IMR-90 (cell line): ENCODE data around the gene CSDE1. TPM values are rescaled to one million over a fixed set of nuclear protein-coding genes. Genes with fewer than 3 reads are reported as not detected.

ENCODE experiments used
- ATAC-seq: fragments of 200-7000 bp; cut with Tn5 transposase; 2 replicates; pipeline ENCODE4 v1.9.1; 2020; ENCODE audit warnings: low read depth, mild to moderate bottlenecking, moderate library complexity
- BruUV-seq: library from RNA; stranded (reverse); fragments of 400-500 nt; replicated peaks from 2 replicates; lab custom pipeline; 2021; lab: Mats Ljungman, UMichigan
- CTCF ChIA-PET: fragments of 300-600 bp; formaldehyde crosslinking; extraction: SDS; loops from one replicate; lab custom pipeline; 2021; ENCODE audit warnings: antibody characterized with exemption; lab: Yijun Ruan, JAX
- POLR2A ChIA-PET: fragments of 300-600 bp; sonication (Branson Sonifier 250); formaldehyde crosslinking; loops from one replicate; lab custom pipeline; 2022; ENCODE audit warnings: antibody characterized with exemption; ENCODE audit not compliant: unreplicated experiment; lab: Charles Lee
- DNase-seq: peaks from one replicate; pipeline ENCODE4 v3.0.0; 2013
- H2AFZ ChIP-seq: replicated peaks from 2 replicates; pipeline ENCODE3; 2013; ENCODE audit warnings: low read length, mild to moderate bottlenecking; ENCODE audit not compliant: poor library complexity
- H2AK5ac ChIP-seq: 2 replicates; pipeline ENCODE4 v1.6.1; 2013; ENCODE audit warnings: low read depth, low read length, inconsistent platforms
- H2AK9ac ChIP-seq: replicated peaks from 2 replicates; pipeline ENCODE3; 2013; ENCODE audit warnings: mild to moderate bottlenecking, low read depth, low read length, moderate library complexity; ENCODE audit not compliant: poor library complexity
- H2BK120ac ChIP-seq: 2 replicates; pipeline ENCODE4 v1.6.1; 2013; ENCODE audit warnings: low read depth, low read length, inconsistent platforms
- H2BK15ac ChIP-seq: 3 replicates; pipeline ENCODE4 v1.6.1; 2013; ENCODE audit warnings: low read depth, low read length, inconsistent platforms
- H2BK20ac ChIP-seq: 2 replicates; pipeline ENCODE4 v1.6.1; 2013; ENCODE audit warnings: low read depth, mild to moderate bottlenecking, inconsistent platforms, low read length, moderate library complexity
- H2BK5ac ChIP-seq: 2 replicates; pipeline ENCODE4 v1.6.1; 2013; ENCODE audit warnings: mild to moderate bottlenecking, low read depth, low read length, inconsistent platforms; ENCODE audit not compliant: poor library complexity, severe bottlenecking
- H3K14ac ChIP-seq: replicated peaks from 2 replicates; pipeline ENCODE4 v1.6.1; 2013; ENCODE audit warnings: low read depth, low read length, inconsistent platforms
- H3K18ac ChIP-seq: 2 replicates; pipeline ENCODE4 v1.6.1; 2013; ENCODE audit warnings: low read depth, low read length, control low read depth
- H3K23ac ChIP-seq: 2 replicates; pipeline ENCODE4 v1.6.1; 2013; ENCODE audit warnings: low read depth, low read length, inconsistent platforms
- H3K27ac ChIP-seq: 2 replicates; pipeline ENCODE4 v1.5.1; 2013; ENCODE audit warnings: mild to moderate bottlenecking, control low read depth, low read length; ENCODE audit not compliant: insufficient read depth
- H3K27me3 ChIP-seq: 2 replicates; pipeline ENCODE4 v1.6.1; 2013; ENCODE audit warnings: low read length; ENCODE audit not compliant: control insufficient read depth, insufficient read depth
- H3K36me3 ChIP-seq: 2 replicates; pipeline ENCODE4 v1.6.1; 2013; ENCODE audit warnings: low read length, mixed read lengths; ENCODE audit not compliant: control insufficient read depth, insufficient read depth
- H3K4ac ChIP-seq: 2 replicates; pipeline ENCODE4 v1.6.1; 2013; ENCODE audit warnings: low read depth, low read length, inconsistent platforms
- H3K4me1 ChIP-seq: 2 replicates; pipeline ENCODE4 v1.6.1; 2013; ENCODE audit warnings: low read length, mixed read lengths; ENCODE audit not compliant: control insufficient read depth, insufficient read depth
- H3K4me2 ChIP-seq: 2 replicates; pipeline ENCODE4 v1.6.1; 2013; ENCODE audit warnings: low read depth, mild to moderate bottlenecking, control low read depth, low read length, moderate library complexity
- H3K4me3 ChIP-seq: 2 replicates; pipeline ENCODE4 v1.5.1; 2013; ENCODE audit warnings: low read depth, mild to moderate bottlenecking, control low read depth, low read length, moderate library complexity; ENCODE audit not compliant: insufficient read depth
- H3K56ac ChIP-seq: 2 replicates; pipeline ENCODE4 v1.6.1; 2013; ENCODE audit warnings: low read length, inconsistent platforms; ENCODE audit not compliant: insufficient read depth; ENCODE audit errors: extremely low read depth
- H3K79me1 ChIP-seq, 2 experiments: 2 replicates each; pipeline ENCODE4 v1.6.1; 2013; ENCODE audit warnings: low read length in 2 of 2, inconsistent platforms in 1 of 2, low read depth in 1 of 2
- H3K9ac ChIP-seq: 2 replicates; pipeline ENCODE4 v1.6.1; 2013; ENCODE audit warnings: low read depth, low read length, control low read depth
- H3K9me1 ChIP-seq: 2 replicates; pipeline ENCODE4 v1.6.1; 2013; ENCODE audit warnings: low read length, inconsistent platforms; ENCODE audit not compliant: insufficient read depth
- H3K9me3 ChIP-seq: 2 replicates; pipeline ENCODE4 v1.6.1; 2013; ENCODE audit warnings: low read length; ENCODE audit not compliant: control insufficient read depth, insufficient read depth
- H4K20me1 ChIP-seq: 2 replicates; pipeline ENCODE4 v1.6.1; 2013; ENCODE audit warnings: low read length, inconsistent platforms; ENCODE audit not compliant: insufficient read depth
- H4K5ac ChIP-seq: 2 replicates; pipeline ENCODE4 v1.6.1; 2013; ENCODE audit warnings: mild to moderate bottlenecking, low read depth, low read length, control low read depth
- H4K8ac ChIP-seq, 2 experiments: 2 replicates each; pipeline ENCODE4 v1.6.1; 2013; ENCODE audit warnings: low read depth in 2 of 2, low read length in 2 of 2, control low read depth in 1 of 2, inconsistent platforms in 1 of 2
- H4K91ac ChIP-seq: 2 replicates; pipeline ENCODE4 v1.6.1; 2013; ENCODE audit warnings: low read depth, low read length, inconsistent platforms; ENCODE audit not compliant: insufficient read depth
- CTCF ChIP-seq: conservative IDR thresholded peaks from 2 replicates; pipeline ENCODE4 v1.5.1; 2012; ENCODE audit warnings: mild to moderate bottlenecking, low read depth, low read length, improper control_type of control experiment
- MAZ ChIP-seq: IDR thresholded peaks from 2 replicates; pipeline ENCODE4 v1.6.1; 2012; ENCODE audit warnings: low read depth, mild to moderate bottlenecking, low read length, improper control_type of control experiment, moderate library complexity, borderline replicate concordance
- POLR2A ChIP-seq: IDR thresholded peaks from 2 replicates; pipeline ENCODE4 v1.6.1; 2012; ENCODE audit warnings: mild to moderate bottlenecking, low read depth, low read length
- SMC3 ChIP-seq: fragments of 150-350 bp; IDR thresholded peaks from 2 replicates; pipeline ENCODE4 v1.6.1; 2016; ENCODE audit warnings: low read depth, mild to moderate bottlenecking, antibody characterized with exemption, low read length, moderate library complexity
- WGBS, 2 experiments: methylation state at CpG; one replicate each; pipeline versions ENCODE4 v1.1.5 to v1.1.7; 2013; ENCODE audit warnings: missing lambda C conversion rate in 2 of 2; ENCODE audit not compliant: insufficient read length in 1 of 2; ENCODE audit errors: extremely low coverage in 2 of 2; 5-methylcytosine and 5-hydroxymethylcytosine counted together
- dilution Hi-C: fragments of 300-500 bp; cut with HindIII; formaldehyde crosslinking; loops from one replicate; pipeline ENCODE4 v1.14.3; 2018; ENCODE audit warnings: low sequenced_read_pairs; ENCODE audit not compliant: unreplicated experiment
- in situ Hi-C: fragments of 300-500 bp; cut with MboI; formaldehyde crosslinking; loops from 3 replicates; pipeline ENCODE4 v1.14.3; 2019; ENCODE audit warnings: low sequenced_read_pairs, inconsistent platforms, mixed read lengths
- intact Hi-C: fragments of 100-400 bp; cut with micrococcal nuclease; formaldehyde crosslinking; loops from 2 replicates; pipeline ENCODE4 v1.10.0; 2022
- polyA plus RNA-seq, 3 experiments: library from polyadenylated mRNA; depleted of rRNA; stranded (reverse); fragments of >200 nt; gene quantifications; 2 replicates each; pipeline ENCODE4 v1.2.3, GENCODE V29; 2012; ENCODE audit warnings: low replicate concordance in 1 of 3
- total RNA-seq: library from RNA; depleted of rRNA; stranded (reverse); fragments of >200 nt; gene quantifications from 2 replicates; pipeline ENCODE4 v1.2.3, GENCODE V29; 2012

Gene CSDE1
- total and polyA plus RNA-seq, 2 of the 4 experiments (the other 2 are of a cell fraction), result 190 to 879 TPM

- Histone ChIP-seq H3K9me1 (peaks cover 4% of the 10 kb centered on the region; the same call in 1 of the 2 replicates), H3K9me3 (no peaks in the 10 kb centered on the region), H4K8ac (no peak overlapping the region), H3K9ac (no peak overlapping the region), H3K14ac (no peak overlapping the region), H2AK5ac (no peak overlapping the region), H3K79me1 (peaks cover 35 to 40% of the 10 kb centered on the region in 2 experiments), H3K4me3 (no peak overlapping the region), H3K4me1 (peaks cover 11% of the 10 kb centered on the region), H2AFZ (no peak overlapping the region), H3K56ac (no peak overlapping the region), H3K4me2 (no peak overlapping the region), H2BK120ac (no peak overlapping the region), H2BK20ac (no peak overlapping the region), H4K91ac (no peak overlapping the region), H3K27ac (no peak overlapping the region), H2BK15ac (no peak overlapping the region), H2BK5ac (no peak overlapping the region), H4K20me1 (peaks cover 9% of the 10 kb centered on the region; the same call in 1 of the 2 replicates), H3K4ac (no peak overlapping the region), H2AK9ac (no peak overlapping the region), H4K5ac (no peak overlapping the region), H3K36me3 (peaks cover 55% of the 10 kb centered on the region), H3K27me3 (no peaks in the 10 kb centered on the region), H3K18ac (no peak overlapping the region), H3K23ac (no peak overlapping the region)
- TF ChIP-seq CTCF (no peak), MAZ (no peak), POLR2A (no peak), SMC3 (no peak)
- no CpG with 5 or more reads among the region's 1 CpG for WGBS, 2 experiments
- DNase-seq, result no peak
- ATAC-seq, result no peak
- POLR2A ChIA-PET, result no interaction called here
- in situ Hi-C loops (loop anchor here (25.0 kb wide), 1 partner anchor 761 kb away; no protein-coding TSS in a partner anchor), dilution Hi-C loops (no loop called here), intact Hi-C loops (no loop called here)
- CTCF ChIA-PET, result no interaction called here
- BruUV-seq, result no TSS peak
Measured at GRCh38 chr1:114723457-114723856, 34.3 kb downstream of the CSDE1 start.
